Ureter (tissue), 1 donor: ENCODE measurements around the gene STX11. TPM values are rescaled to one million over a fixed set of nuclear protein-coding genes. Genes with fewer than 3 reads are reported as not detected.
"Not testable (repeated sequence)": the region's sequence is repeated elsewhere in the genome, so short reads cannot be mapped to it uniquely, and the experiment has no call there.

Experiments
- DNase-seq: peaks from one replicate; pipeline ENCODE4 v3.0.0-alpha.2; 2020; ENCODE audit warnings: low spot score
- total RNA-seq: library from RNA; stranded (reverse); gene quantifications from one replicate; pipeline ENCODE4 v1.2.4, GENCODE V29; 2023
- donor health status: DM: yes; HTN: yes; CAD: no.

STX11 gene
- total RNA-seq, 1 donor from 2014 or later: 5.8 TPM

GRCh38 chr6:144176043-144176442, 25.7 kb downstream of the STX11 start:
- no peak for DNase-seq

- DNase-seq: no peak
Observed at GRCh38 chr6:144177726-144178125, 27.4 kb downstream of the STX11 start.

GRCh38 chr6:144178323-144178722, 28.0 kb downstream of the STX11 start:
- DNase-seq: no peak

GRCh38 chr6:144179237-144179636, 28.9 kb downstream of the STX11 start:
- DNase-seq: no peak

GRCh38 chr6:144179828-144180227, 29.5 kb downstream of the STX11 start:
- no peak for DNase-seq

GRCh38 chr6:144180354-144180753, 30.0 kb downstream of the STX11 start:
- DNase-seq: not testable (repeated sequence)

GRCh38 chr6:144181639-144182038, 31.3 kb downstream of the STX11 start:
- DNase-seq: no peak

GRCh38 chr6:144184186-144184585, 33.9 kb downstream of the STX11 start:
- DNase-seq: not testable (repeated sequence)

GRCh38 chr6:144185133-144185836, 35.0 kb downstream of the STX11 start:
- no peak for DNase-seq

- DNase-seq: no peak
Observed at GRCh38 chr6:144186817-144187625, 36.7 kb downstream of the STX11 start.

- DNase-seq: no peak
Observed at GRCh38 chr6:144189351-144189750, 39.0 kb downstream of the STX11 start.

- no peak for DNase-seq
Observed at GRCh38 chr6:144190080-144190479, 39.8 kb downstream of the STX11 start.

- DNase-seq: no peak
Observed at GRCh38 chr6:144190593-144190992, 40.3 kb downstream of the STX11 start.

- DNase-seq: no peak
Observed at GRCh38 chr6:144193181-144193580, 42.9 kb downstream of the STX11 start.

- DNase-seq: no peak
Observed at GRCh38 chr6:144194293-144194810, 44.0 kb downstream of the STX11 start.

- no peak for DNase-seq
Observed at GRCh38 chr6:144195671-144196270, 45.5 kb downstream of the STX11 start.

GRCh38 chr6:144197919-144198318, 47.6 kb downstream of the STX11 start:
- no peak for DNase-seq

GRCh38 chr6:144202879-144203468, 52.7 kb downstream of the STX11 start:
- DNase-seq: no peak

- DNase-seq: no peak
Observed at GRCh38 chr6:144211160-144211559, 60.8 kb downstream of the STX11 start.

- no peak for DNase-seq
Observed at GRCh38 chr6:144213315-144213714, 63.0 kb downstream of the STX11 start.

- no peak for DNase-seq
Observed at GRCh38 chr6:144214029-144214428, 63.7 kb downstream of the STX11 start.
